ENCODE data around the gene ADAMTSL1.

GRCh38 chr9:18549772-18550171 is 75.8 kb downstream of the ADAMTSL1 start:
- TF ChIP-seq EP300 (IDR thresholded peaks at IDR 0.05), result no peak
- TF ChIP-seq, protein P1, sequence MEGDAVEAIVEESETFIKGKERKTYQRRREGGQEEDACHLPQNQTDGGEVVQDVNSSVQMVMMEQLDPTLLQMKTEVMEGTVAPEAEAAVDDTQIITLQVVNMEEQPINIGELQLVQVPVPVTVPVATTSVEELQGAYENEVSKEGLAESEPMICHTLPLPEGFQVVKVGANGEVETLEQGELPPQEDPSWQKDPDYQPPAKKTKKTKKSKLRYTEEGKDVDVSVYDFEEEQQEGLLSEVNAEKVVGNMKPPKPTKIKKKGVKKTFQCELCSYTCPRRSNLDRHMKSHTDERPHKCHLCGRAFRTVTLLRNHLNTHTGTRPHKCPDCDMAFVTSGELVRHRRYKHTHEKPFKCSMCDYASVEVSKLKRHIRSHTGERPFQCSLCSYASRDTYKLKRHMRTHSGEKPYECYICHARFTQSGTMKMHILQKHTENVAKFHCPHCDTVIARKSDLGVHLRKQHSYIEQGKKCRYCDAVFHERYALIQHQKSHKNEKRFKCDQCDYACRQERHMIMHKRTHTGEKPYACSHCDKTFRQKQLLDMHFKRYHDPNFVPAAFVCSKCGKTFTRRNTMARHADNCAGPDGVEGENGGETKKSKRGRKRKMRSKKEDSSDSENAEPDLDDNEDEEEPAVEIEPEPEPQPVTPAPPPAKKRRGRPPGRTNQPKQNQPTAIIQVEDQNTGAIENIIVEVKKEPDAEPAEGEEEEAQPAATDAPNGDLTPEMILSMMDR (IDR thresholded peaks at IDR 0.05), result no peak

Data from suprapubic skin (tissue), 3 donors.